Large intestine (tissue), 3 donors: ENCODE results near the gene THOP1. TPM values are rescaled to one million over a fixed set of nuclear protein-coding genes. Genes with fewer than 3 reads are reported as not detected.
A peak's percentile ranks its signal among the peaks of the same experiment; 100 is the strongest.

Source experiments
- DNase-seq, 2 donors: peaks; one replicate each; pipeline versions ENCODE4 v3.0.0 to v3.0.0-alpha.2; 2013
- H3K27ac ChIP-seq: one replicate; pipeline ENCODE4 v1.5.1; 2013; ENCODE audit warnings: low read length
- H3K27me3 ChIP-seq: 2 replicates; pipeline ENCODE4 v1.6.1; 2013; ENCODE audit warnings: low read length; ENCODE audit not compliant: control insufficient read depth, insufficient read depth
- H3K36me3 ChIP-seq: 2 replicates; pipeline ENCODE4 v1.6.1; 2013; ENCODE audit warnings: low read length; ENCODE audit not compliant: control insufficient read depth, insufficient read depth
- H3K4me1 ChIP-seq: one replicate; pipeline ENCODE4 v1.6.1; 2013; ENCODE audit warnings: low read length; ENCODE audit not compliant: control insufficient read depth, insufficient read depth
- H3K4me3 ChIP-seq: one replicate; pipeline ENCODE4 v1.5.1; 2013; ENCODE audit warnings: low read length
- H3K9me3 ChIP-seq: one replicate; pipeline ENCODE4 v1.6.1; 2013; ENCODE audit warnings: mild to moderate bottlenecking, low read depth, low read length, moderate library complexity; ENCODE audit not compliant: control insufficient read depth
- WGBS: methylation state at CpG from one replicate; pipeline ENCODE4 v1.1.5; 2013; ENCODE audit warnings: low lambda C conversion rate; ENCODE audit not compliant: insufficient coverage; 5-methylcytosine and 5-hydroxymethylcytosine counted together
- polyA plus RNA-seq: library from polyadenylated mRNA; unstranded; fragments of 120-200 nt; gene quantifications from one replicate; pipeline ENCODE4 v1.2.1, GENCODE V29; 2013

The THOP1 gene
- polyA plus RNA-seq, 1 donor: 41.3 TPM

DNA sequence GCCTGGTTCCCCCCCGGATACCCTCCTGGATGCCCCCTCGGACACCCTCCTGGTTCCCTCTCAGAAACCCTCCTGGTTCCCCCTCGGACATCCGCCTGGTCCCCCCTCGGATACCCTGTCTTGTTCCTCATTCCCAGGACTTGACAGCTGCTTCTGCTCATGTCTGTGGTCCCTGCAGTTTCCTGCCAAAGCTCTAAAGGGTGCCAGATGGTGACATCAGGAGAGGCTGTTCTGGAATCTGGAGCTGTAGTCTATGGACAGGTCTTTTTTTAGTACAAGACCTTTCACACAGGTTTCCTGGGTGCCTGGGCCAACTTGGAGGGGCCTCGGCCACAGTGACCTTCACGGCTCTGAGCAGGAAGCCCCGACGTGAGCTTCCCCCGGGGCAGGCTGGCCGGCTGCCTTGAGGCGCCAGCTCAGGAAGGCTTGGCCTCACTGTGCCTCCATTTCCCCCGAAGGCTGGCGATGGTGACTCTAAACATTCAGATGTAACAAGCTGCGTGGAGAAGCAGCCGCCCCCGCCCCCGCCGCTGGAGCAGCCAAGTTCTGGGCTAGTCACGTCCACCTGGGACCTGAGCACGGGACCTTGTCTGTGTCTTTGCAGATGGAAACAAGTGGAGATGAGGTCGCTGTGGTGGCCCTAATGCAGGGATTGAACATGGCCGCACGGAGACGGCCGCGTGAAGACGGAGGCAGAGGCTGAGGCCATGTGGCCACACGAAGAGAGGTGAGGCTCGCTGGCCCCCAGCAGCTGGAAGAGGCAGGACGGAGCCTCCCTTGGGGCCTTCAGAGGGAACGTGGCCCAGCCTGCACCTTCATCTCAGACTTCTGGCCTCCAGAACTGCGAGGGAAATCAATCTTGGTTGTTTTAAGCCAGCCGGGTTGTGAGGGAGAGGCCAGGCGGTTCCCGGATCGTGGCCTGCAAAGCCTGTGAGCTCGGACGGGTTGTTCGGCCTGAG is 15.0 kb upstream of the THOP1 start:
- Histone ChIP-seq H3K36me3 (peaks cover 39% of the 10 kb centered on the region), H3K4me3 (no peak overlapping the region), H3K27me3 (no peaks in the 10 kb centered on the region), H3K9me3 (no peaks in the 10 kb centered on the region), H3K27ac (peak overlapping the region; percentile 35), H3K4me1 (peaks cover 7% of the 10 kb centered on the region)
- WGBS: no CpG with 5 or more reads among the region's 40 CpGs
- peak; percentile 26 to 45 for DNase-seq

DNA sequence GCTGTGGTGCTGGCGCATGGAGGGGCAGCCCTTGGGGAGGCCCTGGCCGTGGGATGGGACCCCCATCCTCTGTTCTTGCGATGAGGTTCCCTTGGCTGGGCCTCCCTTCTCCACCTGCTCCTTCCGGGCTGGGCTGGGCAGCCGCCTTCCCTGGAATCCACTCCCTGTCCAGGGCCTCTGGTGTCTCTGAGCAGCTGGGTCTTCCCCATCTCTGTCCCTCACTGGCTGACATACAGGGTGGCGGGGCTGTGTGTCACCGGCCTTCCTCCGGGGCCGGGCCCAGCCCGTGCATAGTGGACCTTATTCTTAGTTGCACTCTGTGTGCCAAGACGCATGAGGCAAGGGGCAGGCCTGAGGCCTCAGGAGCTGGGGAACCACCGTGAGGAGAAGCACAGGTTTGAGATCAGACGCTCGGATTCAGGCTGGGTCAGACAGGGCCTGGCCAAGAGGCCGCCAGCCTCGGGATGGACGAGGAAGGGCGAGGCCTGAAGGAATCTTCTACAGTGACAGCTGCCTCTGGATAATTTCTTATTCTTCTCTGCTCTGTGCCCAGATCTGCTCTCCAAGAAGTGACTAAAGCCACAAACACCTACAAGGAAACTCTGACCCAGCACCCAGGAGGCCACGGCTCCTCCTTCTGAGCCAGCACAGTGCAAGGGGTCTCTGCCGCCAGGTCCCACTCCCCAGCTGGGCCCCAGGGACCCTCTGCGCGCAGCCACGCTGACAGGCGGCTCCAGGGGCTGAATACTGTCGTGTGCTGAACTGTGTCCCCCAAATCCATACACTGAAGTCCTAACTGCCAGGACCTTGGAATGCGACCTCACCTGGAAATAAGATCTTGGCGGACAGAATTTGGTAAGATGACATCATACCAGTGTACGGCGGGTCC is 13.3 kb upstream of the THOP1 start:
- Histone ChIP-seq H3K9me3 (no peaks in the 10 kb centered on the region), H3K36me3 (peaks cover 26% of the 10 kb centered on the region), H3K4me1 (peaks cover 10% of the 10 kb centered on the region), H3K4me3 (no peak overlapping the region), H3K27ac (no peak overlapping the region), H3K27me3 (no peaks in the 10 kb centered on the region)
- no peak for DNase-seq
- WGBS: no CpG with 5 or more reads among the region's 29 CpGs

DNA sequence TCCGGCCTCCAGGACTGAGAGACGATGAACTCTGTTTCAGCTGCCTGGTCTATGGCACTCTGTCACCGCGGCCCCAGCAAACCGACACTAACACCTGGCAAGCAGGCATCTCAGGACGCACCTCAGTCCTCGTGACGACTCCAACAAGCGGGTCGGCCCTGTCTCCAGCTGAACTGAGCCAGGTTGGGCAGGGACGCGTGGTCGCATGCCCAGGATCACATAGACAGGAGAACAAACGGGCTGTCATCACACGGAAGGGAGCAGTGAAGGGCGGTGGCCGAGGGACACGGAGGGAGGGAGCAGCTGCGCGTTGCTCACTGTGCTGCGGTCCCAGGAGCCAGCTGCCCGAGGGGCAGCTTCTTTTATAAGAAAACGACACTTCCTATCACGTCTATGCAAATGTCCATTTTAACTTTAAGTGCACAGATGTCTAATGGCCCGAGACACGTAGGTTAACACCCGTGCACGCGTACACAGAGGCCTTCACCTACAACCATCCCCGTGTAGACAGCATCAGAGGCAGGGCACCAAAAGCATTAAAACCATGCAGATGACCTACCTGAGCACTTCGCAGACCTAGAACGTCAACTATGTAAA is 11.1 kb upstream of the THOP1 start:
- no peak overlapping the region for H3K27ac ChIP-seq
- no CpG with 5 or more reads among the region's 32 CpGs for WGBS

DNA sequence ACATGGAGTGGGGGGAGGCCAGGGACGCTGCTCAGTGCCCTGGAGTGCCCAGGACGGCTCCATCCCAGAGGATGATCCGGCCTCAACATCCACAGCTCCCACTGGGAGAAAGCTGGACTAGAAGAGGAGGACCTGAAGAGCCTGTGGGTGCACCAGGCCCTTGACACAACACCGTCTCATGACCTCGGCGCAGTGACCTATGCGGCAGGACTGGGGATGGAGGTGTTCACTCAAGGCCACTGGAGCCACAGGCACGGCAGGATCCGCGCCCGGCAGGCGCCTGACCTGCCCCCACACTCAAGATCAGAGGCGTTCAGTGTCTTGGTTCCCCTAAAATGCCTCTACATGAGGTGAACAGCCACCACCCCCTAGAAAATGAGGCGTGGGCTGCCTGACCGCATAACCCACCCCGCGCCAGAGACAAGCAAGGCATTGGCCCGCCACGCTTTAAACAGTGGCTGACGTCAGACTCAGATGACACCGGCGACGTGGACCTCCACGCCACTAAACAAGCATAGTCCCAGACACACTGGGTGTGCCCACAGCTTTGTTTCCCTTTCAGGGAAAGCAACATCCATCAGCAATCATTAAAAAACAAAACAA is 10.2 kb upstream of the THOP1 start:
- DNase-seq: no peak
- H3K36me3 ChIP-seq: peaks cover 5% of the 10 kb centered on the region
- peaks cover 10% of the 10 kb centered on the region for H3K4me1 ChIP-seq
- H3K27ac ChIP-seq: peak overlapping the region; percentile 64
- no CpG with 5 or more reads among the region's 24 CpGs for WGBS
- H3K9me3 ChIP-seq: no peaks in the 10 kb centered on the region
- H3K4me3 ChIP-seq: no peak overlapping the region
- no peaks in the 10 kb centered on the region for H3K27me3 ChIP-seq

More for the DNA sequence above, 11.1 kb upstream of the THOP1 start:
- DNase-seq: no peak
- Histone ChIP-seq H3K4me3 (no peak overlapping the region), H3K9me3 (no peaks in the 10 kb centered on the region), H3K36me3 (peaks cover 6% of the 10 kb centered on the region), H3K27me3 (no peaks in the 10 kb centered on the region), H3K4me1 (peaks cover 10% of the 10 kb centered on the region)

DNA sequence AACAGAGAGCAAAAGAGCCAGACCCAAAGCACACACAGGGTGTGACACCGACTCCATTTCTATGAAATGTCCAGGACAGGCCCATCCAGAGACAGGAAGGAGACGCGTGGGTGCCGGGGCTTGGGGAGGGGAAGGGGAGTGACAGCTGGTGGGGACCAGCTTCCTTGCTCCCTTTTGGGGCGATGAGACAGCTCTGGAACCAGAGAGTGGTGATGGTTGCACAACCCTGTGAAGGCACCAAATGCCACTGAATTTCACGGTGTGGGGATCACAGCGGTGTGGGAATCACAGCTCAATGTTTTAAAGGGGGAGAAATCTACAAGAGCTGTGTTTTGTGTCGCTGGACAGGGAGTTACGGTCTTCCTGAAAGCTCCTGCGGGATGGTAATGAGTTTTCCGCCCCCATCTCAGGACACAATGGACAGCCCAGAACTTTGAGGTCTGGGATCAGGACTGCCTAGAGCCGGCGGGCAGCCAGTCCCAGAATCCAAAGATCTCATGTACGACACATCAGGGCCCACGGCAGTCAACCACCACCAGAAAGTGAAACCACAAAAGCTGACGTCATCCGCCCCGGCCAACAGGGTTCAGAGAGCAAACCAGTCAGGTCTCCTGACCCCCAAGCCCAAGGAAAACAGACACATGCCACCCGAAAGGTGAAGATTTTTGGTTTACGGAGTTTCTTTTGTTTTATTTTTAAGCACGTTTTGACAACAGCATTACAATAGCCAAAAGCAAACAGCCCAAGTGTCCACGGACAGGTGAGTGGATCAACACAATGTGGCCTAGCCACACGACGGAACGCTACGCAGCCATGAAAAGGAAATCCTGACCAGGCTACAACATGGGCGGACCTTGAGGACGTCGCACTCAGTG is 9.5 kb upstream of the THOP1 start:
- no peaks in the 10 kb centered on the region for H3K27me3 ChIP-seq
- peak; percentile 38 to 77 for DNase-seq
- H3K27ac ChIP-seq: peak overlapping the region; percentile 64
- no peaks in the 10 kb centered on the region for H3K9me3 ChIP-seq
- 93% methylated on average over 5 of the region's 29 CpGs for WGBS
- H3K36me3 ChIP-seq: peaks cover 3% of the 10 kb centered on the region
- no peak overlapping the region for H3K4me3 ChIP-seq
- H3K4me1 ChIP-seq: peaks cover 4% of the 10 kb centered on the region

DNA sequence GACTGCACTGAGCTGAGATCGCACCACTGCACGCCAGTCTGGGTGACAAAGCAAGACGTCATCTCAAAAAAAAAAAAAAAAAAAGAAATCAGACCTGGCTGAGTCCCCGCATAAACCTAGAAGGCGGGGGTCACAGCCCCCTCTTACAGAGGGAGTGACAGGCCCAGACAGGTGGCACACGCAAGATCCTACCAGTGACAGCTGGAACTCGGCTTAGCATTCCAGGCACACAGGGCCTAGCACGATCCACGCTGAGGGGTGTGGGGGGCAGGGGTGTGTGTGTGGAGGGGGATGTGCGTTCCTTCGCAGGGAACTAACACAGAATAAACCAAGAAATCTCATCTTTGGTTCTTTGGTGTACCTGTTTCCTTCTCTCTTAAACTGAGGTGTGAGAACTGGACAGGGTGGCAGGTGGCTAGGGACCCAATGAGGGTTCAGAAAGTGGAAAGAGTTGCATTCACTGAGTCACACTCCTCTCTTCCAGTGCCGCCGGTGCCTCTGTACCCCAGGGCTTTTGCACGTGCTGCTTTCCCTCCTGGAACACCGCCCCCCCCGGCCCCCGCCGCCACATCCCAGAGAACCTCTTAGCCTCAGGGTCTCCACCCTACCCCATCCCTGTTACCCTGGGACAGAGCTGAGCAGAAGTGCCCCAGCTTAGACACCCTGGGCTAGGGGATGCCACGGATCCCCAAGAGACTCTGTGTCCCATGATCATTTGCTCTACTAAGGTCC is 7.2 kb upstream of the THOP1 start:
- WGBS: 100% methylated on average over 1 of the region's 19 CpGs

DNA sequence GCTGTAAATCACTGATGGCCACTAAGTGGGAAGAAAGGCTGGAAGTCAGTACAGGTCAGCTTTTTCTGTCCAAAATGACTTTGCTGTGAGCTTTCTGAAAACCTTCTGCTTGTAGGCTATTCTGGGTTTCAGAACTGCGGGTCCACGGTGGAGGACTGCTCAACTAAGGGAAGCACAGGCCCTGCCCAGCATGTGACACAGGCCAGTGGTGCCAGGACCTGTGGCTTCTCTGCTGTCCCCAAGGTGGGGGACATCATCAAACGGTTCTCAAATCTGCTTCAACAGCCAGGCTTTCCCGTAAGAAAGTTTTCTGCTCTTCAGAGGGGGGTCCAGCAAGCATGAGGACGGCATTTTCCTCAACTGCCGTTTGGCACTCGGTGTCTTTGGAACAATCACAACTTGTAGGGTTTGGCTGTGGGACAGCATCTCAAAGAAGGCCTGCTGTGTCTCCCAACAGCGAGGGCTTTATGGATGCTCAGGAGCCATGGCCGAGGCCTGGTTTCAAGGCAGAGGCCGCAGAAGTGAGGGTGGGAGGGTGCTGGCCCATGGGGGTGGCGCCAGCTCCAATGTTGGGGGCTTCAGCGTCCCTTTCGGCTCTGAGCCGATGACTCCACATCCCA is 6.1 kb upstream of the THOP1 start:
- H3K27me3 ChIP-seq: no peaks in the 10 kb centered on the region
- WGBS: no CpG with 5 or more reads among the region's 14 CpGs
- H3K27ac ChIP-seq: no peak overlapping the region
- H3K9me3 ChIP-seq: no peaks in the 10 kb centered on the region
- peaks cover 14% of the 10 kb centered on the region for H3K4me1 ChIP-seq
- no peak overlapping the region for H3K4me3 ChIP-seq
- no peaks in the 10 kb centered on the region for H3K36me3 ChIP-seq
- no peak for DNase-seq

More for the DNA sequence above, 7.2 kb upstream of the THOP1 start:
- H3K27me3 ChIP-seq: no peaks in the 10 kb centered on the region
- DNase-seq: no peak
- H3K4me3 ChIP-seq: no peak overlapping the region
- H3K9me3 ChIP-seq: no peaks in the 10 kb centered on the region
- peaks cover 7% of the 10 kb centered on the region for H3K4me1 ChIP-seq
- H3K36me3 ChIP-seq: peaks cover 3% of the 10 kb centered on the region
- H3K27ac ChIP-seq: no peak overlapping the region

DNA sequence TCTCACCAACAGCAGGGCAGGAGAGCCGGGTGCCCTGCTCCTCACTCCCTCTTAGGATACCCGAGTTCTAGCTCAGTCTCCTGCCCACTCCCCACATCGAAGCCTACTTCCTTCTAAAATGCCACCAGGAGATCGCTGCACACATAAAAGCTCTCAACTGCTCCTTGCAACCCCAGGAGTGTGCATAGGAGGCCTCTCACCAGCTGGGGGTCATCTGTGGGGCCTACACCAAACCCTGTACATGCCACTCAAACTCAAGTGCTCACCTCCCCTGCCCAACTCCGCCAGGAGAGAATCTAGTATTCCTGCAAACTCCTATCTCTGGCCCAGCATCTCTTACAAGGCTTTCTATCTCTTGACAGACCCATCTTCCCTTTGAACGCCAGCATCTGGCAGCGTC is 5.0 kb upstream of the THOP1 start:
- H3K36me3 ChIP-seq: no peaks in the 10 kb centered on the region
- no peaks in the 10 kb centered on the region for H3K27me3 ChIP-seq
- no peaks in the 10 kb centered on the region for H3K9me3 ChIP-seq
- no peak for DNase-seq
- H3K27ac ChIP-seq: no peak overlapping the region
- H3K4me3 ChIP-seq: no peak overlapping the region
- WGBS: no CpG with 5 or more reads among the region's 7 CpGs
- H3K4me1 ChIP-seq: peaks cover 23% of the 10 kb centered on the region
